Tibial artery (tissue), 4 donors: Measurements from ENCODE around the gene CSRNP3.

ENCODE experiments used
- DNase-seq, 2 donors: peaks; one replicate each; pipeline ENCODE4 v3.0.0-alpha.2; 2019
- H3K27ac ChIP-seq, 2 donors: fragments of 200-600 bp; sonication (generic) in 1 of 2; 1 replicate in 1 of 2; 2 replicates in 1 of 2; pipeline ENCODE4 v1.5.1; 2018 to 2019; ENCODE audit warnings: mild to moderate bottlenecking in 1 of 2
- H3K27me3 ChIP-seq, 2 donors: fragments of 200-600 bp; sonication (generic) in 1 of 2; one replicate each; pipeline versions ENCODE4 v1.5.1 to v1.6.0; 2016 to 2019
- H3K36me3 ChIP-seq, 3 donors: fragments of 200-600 bp; sonication (generic) in 2 of 3; one replicate each; pipeline ENCODE4 v1.5.1; 2016 to 2019; ENCODE audit warnings: mild to moderate bottlenecking in 2 of 3
- H3K4me1 ChIP-seq, 4 donors: fragments of 200-600 bp; sonication (generic) in 2 of 4; 1 replicate in 3 of 4; 2 replicates in 1 of 4; pipeline ENCODE4 v1.5.1; 2016 to 2019
- H3K4me3 ChIP-seq, 2 donors: fragments of 200-600 bp; sonication (generic) in 1 of 2; 1 replicate in 1 of 2; 2 replicates in 1 of 2; pipeline ENCODE4 v1.5.1; 2018 to 2019; ENCODE audit warnings: mild to moderate bottlenecking in 2 of 2
- H3K9me3 ChIP-seq, 3 donors: fragments of 200-600 bp; sonication (generic) in 1 of 3; one replicate each; pipeline ENCODE4 v1.5.1; 2016 to 2019
- CTCF ChIP-seq, 2 experiments: fragments of 200-600 bp in 1 of 2; fragments of 450-650 bp in 1 of 2; IDR thresholded peaks; one replicate each; pipeline ENCODE4 v1.5.1; 2017 to 2019; ENCODE audit warnings: antibody characterized with exemption in 2 of 2, mild to moderate bottlenecking in 1 of 2, moderate library complexity in 1 of 2
- intact Hi-C: fragments of 100-400 bp; cut with DNase I; formaldehyde crosslinking; loops from one replicate; pipeline ENCODE4 v1.15.0; 2023; ENCODE audit warnings: low total_unique reads

The CSRNP3 gene

DNA sequence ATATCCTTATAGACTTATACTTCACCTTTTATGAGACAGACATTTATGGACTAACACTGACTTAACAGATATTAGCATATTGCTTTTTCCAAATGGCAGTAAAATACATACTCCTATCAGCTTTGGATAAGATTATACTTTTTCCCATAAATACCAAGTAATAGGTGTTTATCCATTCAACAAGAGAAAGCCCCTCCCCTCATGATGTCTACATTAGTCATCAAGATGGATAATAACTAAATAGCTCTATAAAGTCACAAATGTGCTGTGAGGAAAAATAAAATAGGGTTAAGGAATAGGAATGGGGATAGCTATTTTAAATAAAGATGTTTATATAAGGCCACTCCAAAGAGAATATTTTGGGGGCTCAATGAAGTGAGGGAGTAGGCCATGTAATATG lies 39.4 kb downstream of the CSRNP3 start:
- intact Hi-C loops, result no loop called here
- H3K27me3 ChIP-seq, result no peaks in the 10 kb centered on the region

GRCh38 chr2:165513479-165513878 lies 44.0 kb downstream of the CSRNP3 start:
- intact Hi-C loops, result loop anchor here (5.0 kb wide), 1 partner anchor 44 kb away; no protein-coding TSS in a partner anchor
- no peaks in the 10 kb centered on the region for H3K9me3 ChIP-seq
- no peak overlapping the region for H3K4me3 ChIP-seq
- TF ChIP-seq CTCF (IDR thresholded peaks at IDR 0.05), result no peak
- H3K36me3 ChIP-seq, result no peaks in the 10 kb centered on the region
- H3K27me3 ChIP-seq, result no peaks in the 10 kb centered on the region
- DNase-seq, result no peak
- H3K4me1 ChIP-seq, result no peaks in the 10 kb centered on the region
- no peak overlapping the region for H3K27ac ChIP-seq

More for the DNA sequence above, 39.4 kb downstream of the CSRNP3 start:
- TF ChIP-seq CTCF (IDR thresholded peaks at IDR 0.05), result no peak
- no peaks in the 10 kb centered on the region for H3K9me3 ChIP-seq
- no peak for DNase-seq
- H3K36me3 ChIP-seq, result no peaks in the 10 kb centered on the region
- H3K4me1 ChIP-seq, result no peaks in the 10 kb centered on the region
- no peak overlapping the region for H3K4me3 ChIP-seq
- no peak overlapping the region for H3K27ac ChIP-seq

DNA sequence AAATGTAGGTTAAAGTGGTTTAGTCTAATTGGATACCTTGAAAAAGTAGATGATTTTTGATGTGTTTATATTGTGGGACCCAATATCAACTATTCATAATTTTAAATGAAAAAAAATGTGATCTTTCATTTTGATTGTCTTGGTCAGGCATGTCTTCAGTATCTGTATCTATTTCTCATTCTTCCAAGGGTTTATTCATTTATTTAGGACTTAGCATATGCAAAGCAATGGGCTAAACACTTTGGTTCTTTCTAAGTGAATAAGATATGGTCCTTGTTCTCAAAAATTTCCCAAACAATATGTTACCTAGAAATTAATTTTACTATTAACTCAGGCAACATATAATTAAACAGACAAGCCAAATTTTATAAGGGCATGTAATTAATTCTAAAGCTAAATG lies 49.1 kb downstream of the CSRNP3 start:
- intact Hi-C loops, result no loop called here
- TF ChIP-seq CTCF (IDR thresholded peaks at IDR 0.05), result no peak
- Histone ChIP-seq H3K4me1 (no peaks in the 10 kb centered on the region), H3K27ac (no peak overlapping the region), H3K9me3 (no peaks in the 10 kb centered on the region), H3K27me3 (no peaks in the 10 kb centered on the region), H3K4me3 (no peak overlapping the region), H3K36me3 (no peaks in the 10 kb centered on the region)
- DNase-seq, result no peak

DNA sequence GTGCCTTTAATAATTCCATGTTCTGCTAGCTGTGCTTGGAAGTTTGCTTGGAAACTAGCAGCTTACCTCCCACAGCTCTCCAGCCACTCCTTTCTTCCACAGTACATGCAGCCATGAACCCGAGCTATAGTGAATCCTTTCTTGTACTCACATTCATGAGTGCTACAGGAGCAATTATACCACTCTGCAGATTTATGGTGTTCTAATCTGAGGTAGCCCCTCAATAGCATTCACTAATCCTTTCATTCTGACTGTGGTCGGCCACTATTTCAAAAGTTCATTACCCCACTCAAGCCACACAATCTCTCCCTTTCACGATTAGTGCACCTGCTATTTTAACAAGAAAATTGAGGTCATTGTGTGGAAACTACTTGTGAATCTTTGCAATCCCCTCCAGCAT lies 53.2 kb downstream of the CSRNP3 start:
- intact Hi-C loops, result no loop called here
- H3K9me3 ChIP-seq, result no peaks in the 10 kb centered on the region
- no peaks in the 10 kb centered on the region for H3K36me3 ChIP-seq
- no peak overlapping the region for H3K4me3 ChIP-seq
- no peaks in the 10 kb centered on the region for H3K4me1 ChIP-seq
- no peak overlapping the region for H3K27ac ChIP-seq
- no peak for DNase-seq
- no peaks in the 10 kb centered on the region for H3K27me3 ChIP-seq
- no peak for TF ChIP-seq CTCF (IDR thresholded peaks at IDR 0.05)

GRCh38 chr2:165524720-165525119 lies 55.2 kb downstream of the CSRNP3 start:
- no peak overlapping the region for H3K27ac ChIP-seq
- H3K4me3 ChIP-seq, result no peak overlapping the region
- no peaks in the 10 kb centered on the region for H3K9me3 ChIP-seq
- H3K27me3 ChIP-seq, result no peaks in the 10 kb centered on the region
- TF ChIP-seq CTCF (IDR thresholded peaks at IDR 0.05), result no peak
- no peaks in the 10 kb centered on the region for H3K4me1 ChIP-seq
- no peak for DNase-seq
- H3K36me3 ChIP-seq, result no peaks in the 10 kb centered on the region
- intact Hi-C loops, result no loop called here

DNA sequence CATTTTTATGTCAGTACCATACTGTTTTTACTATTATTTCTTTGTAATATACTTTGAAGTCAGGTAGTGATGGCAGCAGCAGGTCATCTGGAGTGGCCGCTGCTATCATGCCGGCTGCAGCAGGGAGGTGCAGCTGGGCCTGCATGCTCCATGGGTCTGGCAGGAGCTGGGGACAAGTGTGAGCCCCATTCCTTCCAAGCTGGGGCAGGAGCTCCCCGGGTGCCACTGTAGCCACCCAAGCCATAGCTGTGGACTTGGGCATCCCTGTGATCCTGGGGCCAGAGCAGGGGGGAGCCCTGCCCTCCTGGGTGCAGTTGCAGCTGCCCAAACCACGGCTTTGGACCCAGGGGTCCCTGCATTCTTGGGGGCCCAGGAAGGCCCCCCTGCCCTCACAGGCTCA lies 59.2 kb downstream of the CSRNP3 start:
- Histone ChIP-seq H3K4me1 (no peaks in the 10 kb centered on the region), H3K27ac (no peak overlapping the region), H3K4me3 (no peak overlapping the region), H3K36me3 (no peaks in the 10 kb centered on the region), H3K27me3 (no peaks in the 10 kb centered on the region), H3K9me3 (no peaks in the 10 kb centered on the region)
- no peak for DNase-seq
- TF ChIP-seq CTCF (IDR thresholded peaks at IDR 0.05), result no peak
- intact Hi-C loops, result no loop called here
